ENCODE results near the gene BCAS4. TPM values are rescaled to one million over a fixed set of nuclear protein-coding genes. Genes with fewer than 3 reads are reported as not detected.

The BCAS4 gene
- total RNA-seq, 4 donors from 2014 or later, result 6.6 to 15.7 (median 13.1) TPM

- Histone ChIP-seq H3K36me3 (no peaks in the 10 kb centered on the region), H3K27ac (no peak overlapping the region), H3K9me3 (no peaks in the 10 kb centered on the region), H3K4me1 (no peaks in the 10 kb centered on the region), H3K27me3 (no peaks in the 10 kb centered on the region), H3K4me3 (replicated peaks in 1 of 3) (no peak overlapping the region)
- 87 to 90% methylated on average over 22 of the region's 22 CpGs for WGBS, 2 donors
- DNase-seq, result no peak
- TF ChIP-seq CTCF (IDR thresholded peaks at IDR 0.05), result no peak
- no peak for TF ChIP-seq POLR2A (IDR thresholded peaks at IDR 0.05)
- intact Hi-C loops (cut with DNase I), result no loop called here
Measured at GRCh38 chr20:50837532-50838321, 42.9 kb downstream of the BCAS4 start.

GRCh38 chr20:50838322-50838625 is 43.4 kb downstream of the BCAS4 start:
- H3K27me3 ChIP-seq, result no peaks in the 10 kb centered on the region
- no peak for DNase-seq
- no peak overlapping the region for H3K4me3 ChIP-seq (replicated peaks in 1 of 3)
- TF ChIP-seq CTCF (IDR thresholded peaks at IDR 0.05) (no peak), POLR2A (IDR thresholded peaks at IDR 0.05) (no peak)
- no peaks in the 10 kb centered on the region for H3K9me3 ChIP-seq
- intact Hi-C loops (cut with DNase I), result no loop called here
- no peak overlapping the region for H3K27ac ChIP-seq
- WGBS, 2 donors, result 95 to 97% methylated on average over 8 of the region's 8 CpGs
- H3K36me3 ChIP-seq, result no peaks in the 10 kb centered on the region
- H3K4me1 ChIP-seq, result no peaks in the 10 kb centered on the region

- H3K27ac ChIP-seq, result no peak overlapping the region
- TF ChIP-seq CTCF (IDR thresholded peaks at IDR 0.05) (no peak), POLR2A (IDR thresholded peaks at IDR 0.05) (no peak)
- H3K36me3 ChIP-seq, result no peaks in the 10 kb centered on the region
- no peak overlapping the region for H3K4me3 ChIP-seq (replicated peaks in 1 of 3)
- no peaks in the 10 kb centered on the region for H3K27me3 ChIP-seq
- no peak for DNase-seq
- H3K4me1 ChIP-seq, result no peaks in the 10 kb centered on the region
- 93 to 95% methylated on average over 8 of the region's 8 CpGs for WGBS, 2 donors
- intact Hi-C loops (cut with DNase I), result no loop called here
- H3K9me3 ChIP-seq, result no peaks in the 10 kb centered on the region
Measured at GRCh38 chr20:50838707-50839385, 44.0 kb downstream of the BCAS4 start.

- 97 to 98% methylated on average over 5 of the region's 5 CpGs for WGBS, 2 donors
- no peaks in the 10 kb centered on the region for H3K36me3 ChIP-seq
- H3K27ac ChIP-seq, result no peak overlapping the region
- peaks cover under 1 to 2% of the 10 kb centered on the region in 2 donors for H3K4me1 ChIP-seq
- H3K9me3 ChIP-seq, result no peaks in the 10 kb centered on the region
- no peak for DNase-seq
- intact Hi-C loops (cut with DNase I), result no loop called here
- H3K4me3 ChIP-seq (replicated peaks in 1 of 3), result no peak overlapping the region
- no peaks in the 10 kb centered on the region for H3K27me3 ChIP-seq
- TF ChIP-seq POLR2A (IDR thresholded peaks at IDR 0.05) (no peak), CTCF (IDR thresholded peaks at IDR 0.05) (no peak)
Measured at GRCh38 chr20:50842821-50843220, 48.0 kb downstream of the BCAS4 start.

Measured in thyroid gland (tissue), 4 donors.